C4-2B (cell line): Measurements from ENCODE around the gene CCDC87.

Experiments
- H3K27ac ChIP-seq: fragments of 450-650 bp; 2 replicates; pipeline ENCODE4 v1.5.1; 2017
- ZFX ChIP-seq: fragments of 450-650 bp; IDR thresholded peaks from 2 replicates; pipeline ENCODE4 v1.6.1; 2017
- TF ChIP-seq, protein P1 (sequence below): fragments of 450-650 bp; conservative IDR thresholded peaks from 2 replicates; pipeline ENCODE4 v1.5.1; 2017; ENCODE audit warnings: mild to moderate bottlenecking

The CCDC87 gene

DNA sequence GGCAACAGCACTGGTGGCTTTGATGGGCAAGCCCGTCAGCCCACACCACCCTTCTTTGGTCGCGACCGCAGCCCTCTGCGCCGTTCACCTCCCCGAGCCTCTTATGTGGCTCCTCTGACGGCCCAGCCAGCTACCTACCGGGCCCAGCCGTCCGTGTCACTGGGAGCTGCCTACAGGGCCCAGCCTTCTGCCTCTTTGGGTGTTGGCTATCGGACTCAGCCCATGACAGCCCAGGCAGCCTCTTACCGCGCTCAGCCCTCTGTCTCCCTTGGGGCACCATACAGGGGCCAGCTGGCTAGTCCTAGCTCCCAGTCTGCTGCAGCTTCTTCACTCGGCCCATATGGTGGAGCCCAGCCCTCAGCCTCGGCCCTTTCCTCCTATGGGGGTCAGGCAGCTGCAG is 31.6 kb upstream of the CCDC87 start:
- TF ChIP-seq, protein P1, sequence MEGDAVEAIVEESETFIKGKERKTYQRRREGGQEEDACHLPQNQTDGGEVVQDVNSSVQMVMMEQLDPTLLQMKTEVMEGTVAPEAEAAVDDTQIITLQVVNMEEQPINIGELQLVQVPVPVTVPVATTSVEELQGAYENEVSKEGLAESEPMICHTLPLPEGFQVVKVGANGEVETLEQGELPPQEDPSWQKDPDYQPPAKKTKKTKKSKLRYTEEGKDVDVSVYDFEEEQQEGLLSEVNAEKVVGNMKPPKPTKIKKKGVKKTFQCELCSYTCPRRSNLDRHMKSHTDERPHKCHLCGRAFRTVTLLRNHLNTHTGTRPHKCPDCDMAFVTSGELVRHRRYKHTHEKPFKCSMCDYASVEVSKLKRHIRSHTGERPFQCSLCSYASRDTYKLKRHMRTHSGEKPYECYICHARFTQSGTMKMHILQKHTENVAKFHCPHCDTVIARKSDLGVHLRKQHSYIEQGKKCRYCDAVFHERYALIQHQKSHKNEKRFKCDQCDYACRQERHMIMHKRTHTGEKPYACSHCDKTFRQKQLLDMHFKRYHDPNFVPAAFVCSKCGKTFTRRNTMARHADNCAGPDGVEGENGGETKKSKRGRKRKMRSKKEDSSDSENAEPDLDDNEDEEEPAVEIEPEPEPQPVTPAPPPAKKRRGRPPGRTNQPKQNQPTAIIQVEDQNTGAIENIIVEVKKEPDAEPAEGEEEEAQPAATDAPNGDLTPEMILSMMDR = no peak
- no peak for TF ChIP-seq ZFX
- H3K27ac ChIP-seq = no peak overlapping the region

DNA sequence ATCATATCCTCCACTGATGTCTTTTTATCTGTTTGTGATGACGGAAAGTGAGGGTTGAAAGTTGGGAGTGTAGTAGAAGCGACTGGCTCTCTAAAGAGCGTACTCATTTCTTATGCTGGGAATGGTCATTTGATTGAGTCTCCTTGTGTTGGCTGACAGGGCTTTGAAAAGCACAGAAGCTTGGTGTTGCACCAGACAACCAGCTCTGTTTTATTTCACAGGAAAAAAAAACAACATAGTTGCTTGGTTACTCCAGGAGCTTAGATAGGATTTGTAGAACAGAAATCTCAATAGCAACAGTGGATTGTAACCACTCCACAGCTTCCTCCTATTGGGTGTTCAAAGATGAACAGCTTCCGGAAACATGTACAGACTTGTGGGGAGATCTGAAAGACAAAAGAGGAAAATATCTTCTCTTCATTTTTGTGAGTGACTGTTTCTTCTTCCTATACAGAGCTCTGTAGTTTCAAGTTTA is 26.3 kb upstream of the CCDC87 start:
- H3K27ac ChIP-seq = no peak overlapping the region; the same call in 1 of the 2 replicates
- TF ChIP-seq ZFX = no peak
- TF ChIP-seq, protein P1 = no peak

DNA sequence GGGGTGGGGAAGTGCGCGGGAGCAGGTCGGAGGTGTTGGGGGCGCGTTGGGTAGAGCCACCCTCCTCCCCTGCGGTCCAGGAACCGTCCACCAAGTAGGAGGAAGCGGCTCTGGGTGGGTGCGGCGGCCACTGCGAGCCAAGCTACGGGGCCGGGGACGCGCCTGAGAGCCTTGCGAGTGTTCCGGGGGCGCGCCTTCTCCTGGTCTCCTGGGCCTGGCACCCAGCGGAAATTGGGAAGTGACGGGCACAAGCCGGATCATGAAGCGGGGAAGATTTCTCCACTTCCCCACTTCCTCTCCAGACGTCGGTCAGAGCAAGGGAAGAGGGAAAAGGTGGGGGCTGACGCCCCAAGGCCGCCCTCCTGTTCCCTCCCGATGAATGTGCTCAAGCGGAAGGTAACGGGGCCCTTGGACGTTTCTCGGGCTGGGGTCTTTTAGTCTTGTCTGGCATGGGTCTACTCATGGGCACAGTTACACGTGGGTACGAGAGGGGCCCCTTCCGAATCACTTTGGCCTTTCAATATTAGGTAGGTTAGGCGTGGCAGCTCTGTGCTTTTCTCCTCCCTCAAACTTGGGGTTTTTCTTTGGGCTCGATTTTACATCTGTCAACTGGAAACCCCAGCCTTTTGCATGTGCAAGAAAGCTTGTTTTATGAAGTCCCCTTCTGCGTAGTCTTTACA is 24.4 kb upstream of the CCDC87 start:
- TF ChIP-seq, protein P1 = no peak
- TF ChIP-seq ZFX = no peak

DNA sequence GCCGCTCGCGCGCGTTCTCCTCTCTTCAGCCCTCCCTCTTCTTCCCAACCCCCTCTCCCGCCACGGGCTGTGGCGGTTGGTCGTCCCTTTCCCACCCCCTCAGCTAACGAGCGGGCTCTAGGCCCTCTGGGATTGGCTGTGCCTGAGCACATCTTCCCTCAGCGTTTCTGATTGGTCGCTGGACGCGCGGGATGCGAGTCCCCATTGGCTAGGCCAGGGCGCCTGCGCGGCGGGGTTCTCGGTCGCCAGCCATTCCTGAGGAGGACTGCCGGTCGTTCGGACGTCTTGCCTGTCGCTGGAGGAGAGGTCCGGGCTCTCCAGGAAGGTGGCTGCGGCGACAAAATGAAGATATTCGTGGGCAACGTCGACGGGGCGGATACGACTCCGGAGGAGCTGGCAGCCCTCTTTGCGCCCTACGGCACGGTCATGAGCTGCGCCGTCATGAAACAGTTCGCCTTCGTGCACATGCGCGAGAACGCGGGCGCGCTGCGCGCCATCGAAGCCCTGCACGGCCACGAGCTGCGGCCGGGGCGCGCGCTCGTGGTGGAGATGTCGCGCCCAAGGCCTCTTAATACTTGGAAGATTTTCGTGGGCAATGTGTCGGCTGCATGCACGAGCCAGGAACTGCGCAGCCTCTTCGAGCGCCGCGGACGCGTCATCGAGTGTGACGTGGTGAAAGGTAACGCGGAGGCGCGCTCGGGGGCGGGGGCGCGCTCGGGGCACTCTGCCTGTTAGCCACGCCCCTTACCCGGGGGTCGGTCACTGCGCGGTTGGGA is 23.7 kb upstream of the CCDC87 start, which contains the start of gene RBM14:
Gene RBM14 (plus strand): TSS at position 252 of the 776 bp plus-strand sequence. CDS start 91 bp downstream, at position 343.
- H3K27ac ChIP-seq = peak within 1 kb of the TSS; percentile 94
- TF ChIP-seq, protein P1 = no peak
- TF ChIP-seq ZFX = peak; percentile 84

More for the DNA sequence above, 24.4 kb upstream of the CCDC87 start:
- H3K27ac ChIP-seq = peak overlapping the region; percentile 94

DNA sequence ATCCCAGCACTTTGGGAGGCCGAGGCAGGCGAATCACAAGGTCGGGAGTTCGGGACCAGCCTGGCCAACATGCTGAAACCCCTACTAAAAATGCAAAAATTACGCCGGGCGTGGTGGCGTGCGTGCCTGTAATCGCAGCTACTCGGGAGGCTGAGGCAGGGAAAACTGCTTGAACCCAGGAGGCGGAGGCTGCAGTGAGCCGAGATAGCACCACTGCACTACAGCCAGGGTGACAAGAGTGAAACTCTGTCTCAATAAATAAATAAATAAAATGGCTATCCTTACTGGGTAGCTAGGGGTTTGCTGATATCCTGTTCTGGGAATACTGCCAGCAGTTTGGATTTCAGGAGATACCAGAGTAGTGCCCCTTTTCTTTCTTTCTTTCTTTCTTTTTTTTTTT is 21.2 kb upstream of the CCDC87 start:
- no peak overlapping the region for H3K27ac ChIP-seq
- no peak for TF ChIP-seq ZFX
- TF ChIP-seq, protein P1 = no peak

DNA sequence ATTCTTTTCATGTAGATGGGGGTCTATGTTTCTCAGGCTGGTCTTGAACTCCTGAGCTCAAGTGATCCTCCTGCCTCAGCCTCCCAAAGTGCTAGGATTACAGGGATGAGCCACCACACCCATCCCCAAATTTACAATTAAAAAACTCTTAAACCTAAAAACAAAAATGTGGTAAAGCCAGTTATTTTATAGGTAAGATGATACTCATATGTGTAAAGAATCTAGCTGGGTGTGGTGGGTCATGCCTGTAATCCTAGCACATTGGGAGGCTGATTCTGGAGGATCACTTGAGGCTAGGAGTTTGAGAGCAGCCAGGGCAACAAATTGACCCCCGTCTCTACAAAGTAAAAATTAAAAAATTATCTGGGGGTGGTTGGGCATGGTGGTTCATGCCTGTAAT is 19.6 kb upstream of the CCDC87 start:
- no peak overlapping the region for H3K27ac ChIP-seq
- TF ChIP-seq ZFX = no peak
- TF ChIP-seq, protein P1 = no peak
